GM18858 (cell line): Measurements from ENCODE around the gene NLRC5.
"Not testable (repeated sequence)": the region's sequence is repeated elsewhere in the genome, so short reads cannot be mapped to it uniquely, and the experiment has no call there.

Source experiments
- ATAC-seq: cut with Tn5 transposase; IDR thresholded peaks from one replicate; pipeline ENCODE4 v1.9.1; 2021; ENCODE audit not compliant: unreplicated experiment

The NLRC5 gene

GRCh38 chr16:56960681-56961281, 28.6 kb upstream of the NLRC5 start:
- ATAC-seq: no peak

- no peak for ATAC-seq
Observed at GRCh38 chr16:56961386-56961785, 28.0 kb upstream of the NLRC5 start.

- no peak for ATAC-seq
Observed at GRCh38 chr16:56961851-56962281, 27.5 kb upstream of the NLRC5 start, which contains the start of gene CETP. TSS of gene CETP (plus strand) at chr16:56961950. CDS start at chr16:56961980, 30 bp downstream.

- ATAC-seq: peak; percentile 65
Observed at GRCh38 chr16:56964243-56965148, 24.9 kb upstream of the NLRC5 start.

- no peak for ATAC-seq
Observed at GRCh38 chr16:56965149-56966092, 23.9 kb upstream of the NLRC5 start.

GRCh38 chr16:56966093-56966475, 23.3 kb upstream of the NLRC5 start:
- no peak for ATAC-seq

GRCh38 chr16:56967733-56968132, 21.6 kb upstream of the NLRC5 start:
- ATAC-seq: no peak

- no peak for ATAC-seq
Observed at GRCh38 chr16:56969769-56970168, 19.6 kb upstream of the NLRC5 start.

GRCh38 chr16:56970934-56971767, 18.2 kb upstream of the NLRC5 start:
- peak; percentile 75 for ATAC-seq

GRCh38 chr16:56971768-56972043, 17.7 kb upstream of the NLRC5 start:
- no peak for ATAC-seq

- ATAC-seq: no peak
Observed at GRCh38 chr16:56972403-56973293, 16.7 kb upstream of the NLRC5 start.

GRCh38 chr16:56973294-56973689, 16.1 kb upstream of the NLRC5 start:
- no peak for ATAC-seq

GRCh38 chr16:56973899-56974298, 15.5 kb upstream of the NLRC5 start:
- ATAC-seq: not testable (repeated sequence)

GRCh38 chr16:56974549-56975300, 14.6 kb upstream of the NLRC5 start:
- no peak for ATAC-seq

GRCh38 chr16:56975714-56976113, 13.6 kb upstream of the NLRC5 start:
- ATAC-seq: no peak

GRCh38 chr16:56977216-56977615, 12.1 kb upstream of the NLRC5 start:
- no peak for ATAC-seq

GRCh38 chr16:56977823-56978430, 11.4 kb upstream of the NLRC5 start:
- ATAC-seq: no peak

- no peak for ATAC-seq
Observed at GRCh38 chr16:56980201-56980535, 9.2 kb upstream of the NLRC5 start.
